Coronary artery (tissue), 2 donors: Measurements from ENCODE around the gene ACVRL1.
A peak's percentile ranks its signal among the peaks of the same experiment; 100 is the strongest.

Experiments
- DNase-seq: peaks from one replicate; pipeline ENCODE4 v3.0.0-alpha.2; 2017; ENCODE audit warnings: low spot score
- H3K27ac ChIP-seq, 2 donors: fragments of 200-600 bp; sonication (generic); one replicate each; pipeline ENCODE4 v1.5.1; 2016 to 2019
- H3K4me3 ChIP-seq: fragments of 200-600 bp; sonication (generic); 2 replicates; pipeline ENCODE4 v1.5.1; 2016; ENCODE audit warnings: mild to moderate bottlenecking, moderate library complexity
- CTCF ChIP-seq: fragments of 200-600 bp; sonication (generic); IDR thresholded peaks from one replicate; pipeline ENCODE4 v1.5.1; 2019; ENCODE audit warnings: antibody characterized with exemption

The ACVRL1 gene

DNA sequence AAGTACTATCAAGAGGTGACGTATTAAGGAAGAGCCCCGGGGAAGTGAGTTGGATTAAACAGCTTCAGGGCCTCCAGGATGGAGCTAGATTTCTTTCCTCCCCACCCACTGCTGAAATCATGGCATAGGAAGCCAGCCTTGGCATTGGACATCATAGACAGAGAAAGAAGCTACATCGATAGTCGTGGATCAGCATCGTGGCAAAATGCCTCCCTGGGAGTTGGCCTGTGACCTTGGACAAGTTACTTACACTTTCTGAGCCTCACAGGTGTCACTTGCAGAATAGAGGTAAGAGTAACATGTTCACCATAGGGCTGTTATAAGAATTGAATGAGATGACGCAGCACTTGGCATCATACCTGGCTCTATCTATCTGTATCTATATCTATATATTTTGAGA lies 13.5 kb upstream of the ACVRL1 start:
- Histone ChIP-seq H3K4me3 (no peak overlapping the region), H3K27ac (no peak overlapping the region)
- no peak for TF ChIP-seq CTCF
- DNase-seq, result peak; percentile 53

GRCh38 chr12:51895378-51896135 lies 11.7 kb upstream of the ACVRL1 start:
- Histone ChIP-seq H3K27ac (peak overlapping the region in 1 of 2 donors; percentile 5), H3K4me3 (no peak overlapping the region)
- peak; percentile 62 for DNase-seq
- no peak for TF ChIP-seq CTCF

GRCh38 chr12:51896236-51896635 lies 11.1 kb upstream of the ACVRL1 start:
- DNase-seq, result peak; percentile 52
- peak overlapping the region in 1 of 2 donors; percentile 5 for H3K27ac ChIP-seq
- TF ChIP-seq CTCF, result no peak
- H3K4me3 ChIP-seq, result no peak overlapping the region

DNA sequence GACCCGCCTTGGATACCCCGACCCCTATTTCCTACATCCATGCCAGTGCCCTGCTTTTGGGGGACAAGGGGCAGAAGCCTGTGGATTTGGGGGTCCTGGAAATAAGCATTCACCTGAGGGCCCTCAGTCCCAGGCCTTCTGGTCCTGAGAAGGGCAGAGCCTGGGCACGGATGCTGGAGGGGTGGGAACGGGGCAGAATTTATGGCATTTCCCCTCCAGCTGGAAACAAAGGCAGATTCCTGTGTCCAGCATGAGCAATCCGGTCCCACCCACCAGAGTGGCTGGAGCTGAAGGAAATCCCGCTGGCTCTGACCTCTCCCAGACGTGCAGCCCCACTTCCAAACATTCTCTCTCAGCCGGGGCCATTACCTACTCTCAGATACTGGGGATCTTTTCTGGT lies 10.1 kb upstream of the ACVRL1 start:
- peak overlapping the region in 1 of 2 donors; percentile 52 for H3K27ac ChIP-seq
- H3K4me3 ChIP-seq, result no peak overlapping the region
- no peak for TF ChIP-seq CTCF

GRCh38 chr12:51898506-51898905 lies 8.8 kb upstream of the ACVRL1 start:
- H3K27ac ChIP-seq, result no peak overlapping the region
- no peak overlapping the region for H3K4me3 ChIP-seq

More for the DNA sequence above, 10.1 kb upstream of the ACVRL1 start:
- DNase-seq, result peak; percentile 66

GRCh38 chr12:51898937-51899336 lies 8.4 kb upstream of the ACVRL1 start:
- peak; percentile 66 for DNase-seq
- no peak overlapping the region for H3K27ac ChIP-seq
- TF ChIP-seq CTCF, result no peak
- H3K4me3 ChIP-seq, result no peak overlapping the region

More at GRCh38 chr12:51898506-51898905, 8.8 kb upstream of the ACVRL1 start:
- no peak for TF ChIP-seq CTCF
- DNase-seq, result peak; percentile 35

DNA sequence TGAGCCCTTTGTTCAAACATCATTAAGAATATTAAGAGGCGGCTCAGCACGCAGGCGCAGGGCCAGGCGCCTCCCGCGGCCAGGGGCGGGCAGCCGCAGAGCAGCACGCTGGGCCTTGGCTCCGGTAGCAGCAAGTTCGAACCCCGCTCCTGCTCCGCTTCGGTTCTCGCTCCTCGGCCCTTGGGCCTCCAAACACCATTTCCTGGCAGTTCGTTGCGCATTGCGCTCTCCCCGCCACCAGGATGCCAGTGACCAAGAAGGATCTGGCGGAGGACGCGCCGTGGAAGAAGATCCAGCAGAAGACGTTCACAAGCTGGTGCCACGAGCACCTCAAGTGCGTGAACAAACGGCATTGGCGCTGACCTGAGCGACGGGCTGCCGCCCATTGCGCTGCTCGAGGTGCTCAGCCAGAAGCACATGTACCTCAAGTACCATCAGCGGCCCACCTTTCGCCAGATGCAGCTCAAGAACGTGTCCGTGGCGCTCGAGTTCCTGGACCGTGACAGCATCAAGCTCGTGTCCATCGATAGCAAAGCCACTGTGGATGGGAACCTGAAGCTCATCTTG lies 6.9 kb upstream of the ACVRL1 start:
- peak; percentile 62 for DNase-seq
- Histone ChIP-seq H3K27ac (no peak overlapping the region), H3K4me3 (no peak overlapping the region)
- TF ChIP-seq CTCF, result no peak
